H9 (cell line): Measurements from ENCODE around the gene SLC24A3. TPM values are rescaled to one million over a fixed set of nuclear protein-coding genes. Genes with fewer than 3 reads are reported as not detected.

Experiments
- DNase-seq: peaks from one replicate; pipeline ENCODE4 v3.0.0-alpha.2; 2017
- H2AFZ ChIP-seq: one replicate; pipeline ENCODE4 v1.6.1; 2013; ENCODE audit warnings: mild to moderate bottlenecking, low read length, control low read depth, moderate library complexity
- H2AK5ac ChIP-seq: 2 replicates; pipeline ENCODE4 v1.6.1; 2013; ENCODE audit warnings: low read length, control low read depth, mixed read lengths; ENCODE audit not compliant: insufficient read length
- H2BK120ac ChIP-seq: one replicate; pipeline ENCODE4 v1.6.1; 2013; ENCODE audit warnings: low read depth, mild to moderate bottlenecking, low read length, control low read depth, inconsistent platforms; ENCODE audit not compliant: poor library complexity, severe bottlenecking
- H2BK12ac ChIP-seq: 2 replicates; pipeline ENCODE4 v1.6.1; 2013; ENCODE audit warnings: low read length, control low read depth, mixed read lengths, low read depth; ENCODE audit not compliant: insufficient read length
- H2BK15ac ChIP-seq: 2 replicates; pipeline ENCODE4 v1.6.1; 2013; ENCODE audit warnings: low read depth, low read length, control low read depth
- H2BK20ac ChIP-seq: one replicate; pipeline ENCODE4 v1.6.1; 2013; ENCODE audit warnings: low read depth, mild to moderate bottlenecking, low read length, control low read depth, inconsistent platforms; ENCODE audit not compliant: poor library complexity, severe bottlenecking
- H2BK5ac ChIP-seq: 2 replicates; pipeline ENCODE4 v1.6.1; 2013; ENCODE audit warnings: low read length, control low read depth, mixed read lengths; ENCODE audit not compliant: insufficient read length
- H3K14ac ChIP-seq: 2 replicates; pipeline ENCODE4 v1.6.1; 2013; ENCODE audit warnings: low read length, control low read depth; ENCODE audit not compliant: insufficient read depth
- H3K18ac ChIP-seq: 2 replicates; pipeline ENCODE4 v1.6.1; 2013; ENCODE audit warnings: low read depth, mild to moderate bottlenecking, mixed read lengths, low read length, control low read depth; ENCODE audit not compliant: insufficient read length
- H3K23ac ChIP-seq: 2 replicates; pipeline ENCODE4 v1.6.1; 2013; ENCODE audit warnings: low read length, control low read depth, mixed read lengths, low read depth; ENCODE audit not compliant: insufficient read length
- H3K23me2 ChIP-seq: 2 replicates; pipeline ENCODE4 v1.6.1; 2013; ENCODE audit warnings: low read depth, mild to moderate bottlenecking, mixed read lengths, low read length, control low read depth; ENCODE audit not compliant: insufficient read length, poor library complexity, severe bottlenecking
- H3K27ac ChIP-seq: 2 replicates; pipeline ENCODE4 v1.5.1; 2013; ENCODE audit warnings: low read length, control low read depth, mixed read lengths, low read depth; ENCODE audit not compliant: insufficient read length
- H3K27me3 ChIP-seq: 2 replicates; pipeline ENCODE4 v1.6.1; 2013; ENCODE audit warnings: low read length, control low read depth, inconsistent platforms; ENCODE audit not compliant: insufficient read depth
- H3K4ac ChIP-seq: 2 replicates; pipeline ENCODE4 v1.6.1; 2013; ENCODE audit warnings: low read depth, mild to moderate bottlenecking, control low read depth, inconsistent platforms, low read length, moderate library complexity
- H3K4me1 ChIP-seq: 2 replicates; pipeline ENCODE4 v1.6.1; 2013; ENCODE audit warnings: low read length, control low read depth, inconsistent platforms; ENCODE audit not compliant: insufficient read depth
- H3K4me2 ChIP-seq: 2 replicates; pipeline ENCODE4 v1.6.1; 2013; ENCODE audit warnings: low read length, control low read depth, mixed read lengths; ENCODE audit not compliant: insufficient read length, insufficient read depth
- H3K56ac ChIP-seq: 2 replicates; pipeline ENCODE4 v1.6.1; 2013; ENCODE audit warnings: low read depth, mild to moderate bottlenecking, mixed read lengths, low read length, control low read depth; ENCODE audit not compliant: insufficient read length
- H3K79me1 ChIP-seq: 2 replicates; pipeline ENCODE4 v1.6.1; 2013; ENCODE audit warnings: low read depth, mild to moderate bottlenecking, moderate library complexity, low read length, control low read depth, inconsistent platforms; ENCODE audit not compliant: insufficient read depth, poor library complexity, severe bottlenecking
- H3K79me2 ChIP-seq: 2 replicates; pipeline ENCODE4 v1.6.1; 2013; ENCODE audit warnings: low read length, control low read depth, inconsistent platforms; ENCODE audit not compliant: insufficient read depth
- H3K9ac ChIP-seq: 2 replicates; pipeline ENCODE4 v1.6.1; 2013; ENCODE audit warnings: low read length, control low read depth, mixed read lengths; ENCODE audit not compliant: insufficient read length; ENCODE audit errors: extremely low read depth
- H3K9me3 ChIP-seq: one replicate; pipeline ENCODE4 v1.6.1; 2013; ENCODE audit warnings: low read depth, low read length, inconsistent platforms; ENCODE audit not compliant: control insufficient read depth
- H3T11ph ChIP-seq: one replicate; pipeline ENCODE4 v1.6.1; 2013; ENCODE audit warnings: mild to moderate bottlenecking, low read length, control low read depth, inconsistent platforms
- H4K20me1 ChIP-seq: one replicate; pipeline ENCODE4 v1.6.1; 2013; ENCODE audit not compliant: control insufficient read depth, insufficient read length, insufficient read depth
- H4K5ac ChIP-seq: 2 replicates; pipeline ENCODE4 v1.6.1; 2013; ENCODE audit warnings: low read depth, mild to moderate bottlenecking, mixed read lengths, low read length, control low read depth; ENCODE audit not compliant: insufficient read length
- H4K8ac ChIP-seq: replicated peaks from 2 replicates; pipeline ENCODE4 v1.6.1; 2013; ENCODE audit warnings: low read length, control low read depth, mixed read lengths, low read depth; ENCODE audit not compliant: insufficient read length
- H4K91ac ChIP-seq: 2 replicates; pipeline ENCODE4 v1.6.1; 2013; ENCODE audit warnings: low read depth, mild to moderate bottlenecking, moderate library complexity, mixed read lengths, low read length, control low read depth; ENCODE audit not compliant: insufficient read length
- H3K27ac Mint-ChIP-seq, 3 experiments: 2 replicates in 2 of 3; 3 replicates in 1 of 3; pipeline ENCODE4 v1.8.0; 2020 to 2021; ENCODE audit warnings: mixed read lengths in 3 of 3, mild to moderate bottlenecking in 1 of 3, moderate library complexity in 1 of 3
- H3K27me3 Mint-ChIP-seq: 2 replicates; pipeline ENCODE4 v1.8.0; 2021; ENCODE audit warnings: low read depth, mild to moderate bottlenecking, moderate library complexity, mixed read lengths
- H3K36me3 Mint-ChIP-seq, 3 experiments: 2 replicates in 2 of 3; 3 replicates in 1 of 3; pipeline ENCODE4 v1.8.0; 2020 to 2021; ENCODE audit warnings: low read depth in 3 of 3, mixed read lengths in 3 of 3; ENCODE audit not compliant: insufficient read depth in 1 of 3
- H3K4me1 Mint-ChIP-seq, 2 experiments: 2 replicates each; pipeline ENCODE4 v1.8.0; 2020; ENCODE audit warnings: mixed read lengths in 2 of 2
- H3K4me3 Mint-ChIP-seq, 2 experiments: 2 replicates in 1 of 2; 3 replicates in 1 of 2; pipeline ENCODE4 v1.8.0; 2020 to 2021; ENCODE audit warnings: mild to moderate bottlenecking in 2 of 2, mixed read lengths in 2 of 2, moderate library complexity in 1 of 2
- H3K9me3 Mint-ChIP-seq, 2 experiments: 2 replicates in 1 of 2; 3 replicates in 1 of 2; pipeline ENCODE4 v1.8.0; 2020; ENCODE audit warnings: mild to moderate bottlenecking in 2 of 2, mixed read lengths in 2 of 2, moderate library complexity in 1 of 2
- WGBS: extraction: QIAGEN DNeasy Blood & Tissue Kit; methylation state at CpG from one replicate; pipeline ENCODE4 v1.1.7; 2013; ENCODE audit warnings: missing lambda C conversion rate, low lambda C conversion rate, mixed read lengths; ENCODE audit not compliant: insufficient read length; ENCODE audit errors: extremely low coverage; 5-methylcytosine and 5-hydroxymethylcytosine counted together
- total RNA-seq: library from RNA; stranded (reverse); gene quantifications from 2 replicates; pipeline ENCODE4 v1.2.1, GENCODE V29; 2021
- TF ChIP-seq, protein P1 (sequence below): fragments of 200-600 bp; sonication (generic); conservative IDR thresholded peaks from 3 replicates; pipeline ENCODE4 v1.8.0; 2021; ENCODE audit warnings: antibody characterized with exemption, mild to moderate bottlenecking

Gene SLC24A3
- total RNA-seq, 1 experiment from 2014 or later, result 0.83 TPM

DNA sequence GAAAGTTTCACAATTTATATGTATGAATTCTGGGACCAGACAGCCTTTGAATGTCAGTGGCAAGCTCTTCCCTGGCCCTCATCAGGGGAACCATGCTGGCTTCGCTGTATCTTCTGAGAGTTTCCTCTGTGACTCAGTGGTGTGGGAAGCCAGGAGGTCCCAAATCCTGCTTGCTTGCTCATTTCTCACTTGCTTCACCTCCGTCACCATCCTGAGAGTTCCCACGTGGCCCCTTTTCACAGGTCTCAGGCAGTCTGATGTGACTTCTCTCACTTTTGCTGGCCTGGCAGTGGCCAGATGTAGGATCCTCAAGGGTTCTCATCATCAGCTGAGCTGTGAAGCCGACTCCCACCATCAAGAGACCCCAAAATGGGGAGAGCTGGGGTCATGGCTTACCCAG, 517.2 kb downstream of the SLC24A3 start:
- Mint-ChIP-seq H3K27ac (no peak overlapping the region), H3K27me3 (no peaks in the 10 kb centered on the region), H3K4me3 (no peak overlapping the region), H3K4me1 (no peaks in the 10 kb centered on the region), H3K36me3 (no peaks in the 10 kb centered on the region), H3K9me3 (no peaks in the 10 kb centered on the region)
- H3K4me2 ChIP-seq, result no peak overlapping the region
- no peak overlapping the region for H4K5ac ChIP-seq
- no peaks in the 10 kb centered on the region for H3K4me1 ChIP-seq
- no peak overlapping the region for H3K4ac ChIP-seq
- no peak overlapping the region for H4K8ac ChIP-seq
- no peak overlapping the region for H3K23ac ChIP-seq
- no peak overlapping the region for H3K18ac ChIP-seq
- H2BK120ac ChIP-seq, result no peak overlapping the region
- H2BK15ac ChIP-seq, result no peak overlapping the region
- no peak overlapping the region for H3K56ac ChIP-seq
- H2BK20ac ChIP-seq, result no peak overlapping the region
- no peaks in the 10 kb centered on the region for H3K9me3 ChIP-seq
- H3K9ac ChIP-seq, result no peak overlapping the region
- no peak for DNase-seq
- TF ChIP-seq, protein P1, sequence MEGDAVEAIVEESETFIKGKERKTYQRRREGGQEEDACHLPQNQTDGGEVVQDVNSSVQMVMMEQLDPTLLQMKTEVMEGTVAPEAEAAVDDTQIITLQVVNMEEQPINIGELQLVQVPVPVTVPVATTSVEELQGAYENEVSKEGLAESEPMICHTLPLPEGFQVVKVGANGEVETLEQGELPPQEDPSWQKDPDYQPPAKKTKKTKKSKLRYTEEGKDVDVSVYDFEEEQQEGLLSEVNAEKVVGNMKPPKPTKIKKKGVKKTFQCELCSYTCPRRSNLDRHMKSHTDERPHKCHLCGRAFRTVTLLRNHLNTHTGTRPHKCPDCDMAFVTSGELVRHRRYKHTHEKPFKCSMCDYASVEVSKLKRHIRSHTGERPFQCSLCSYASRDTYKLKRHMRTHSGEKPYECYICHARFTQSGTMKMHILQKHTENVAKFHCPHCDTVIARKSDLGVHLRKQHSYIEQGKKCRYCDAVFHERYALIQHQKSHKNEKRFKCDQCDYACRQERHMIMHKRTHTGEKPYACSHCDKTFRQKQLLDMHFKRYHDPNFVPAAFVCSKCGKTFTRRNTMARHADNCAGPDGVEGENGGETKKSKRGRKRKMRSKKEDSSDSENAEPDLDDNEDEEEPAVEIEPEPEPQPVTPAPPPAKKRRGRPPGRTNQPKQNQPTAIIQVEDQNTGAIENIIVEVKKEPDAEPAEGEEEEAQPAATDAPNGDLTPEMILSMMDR, result no peak
- no peak overlapping the region for H2BK5ac ChIP-seq
- no peaks in the 10 kb centered on the region for H3K23me2 ChIP-seq
- H4K91ac ChIP-seq, result no peak overlapping the region
- H3K79me1 ChIP-seq, result no peaks in the 10 kb centered on the region
- no peaks in the 10 kb centered on the region for H3K27me3 ChIP-seq
- H2AFZ ChIP-seq, result no peak overlapping the region
- WGBS, result no CpG with 5 or more reads among the region's 4 CpGs
- H3K27ac ChIP-seq, result no peak overlapping the region
- H4K20me1 ChIP-seq, result no peaks in the 10 kb centered on the region
- H3K14ac ChIP-seq, result no peak overlapping the region
- no peak overlapping the region for H2AK5ac ChIP-seq
- no peak overlapping the region for H2BK12ac ChIP-seq
- H3T11ph ChIP-seq, result no peak overlapping the region
- no peaks in the 10 kb centered on the region for H3K79me2 ChIP-seq
